Left ventricle myocardium inferior (tissue), 1 donor: ENCODE results near the gene EDEM2. TPM values are rescaled to one million over a fixed set of nuclear protein-coding genes. Genes with fewer than 3 reads are reported as not detected.
A peak's percentile ranks its signal among the peaks of the same experiment; 100 is the strongest.
"Not testable (repeated sequence)": the region's sequence is repeated elsewhere in the genome, so short reads cannot be mapped to it uniquely, and the experiment has no call there.

ENCODE experiments used
- DNase-seq: peaks from one replicate; pipeline ENCODE4 v3.0.0-alpha.2; 2020
- H3K27ac ChIP-seq: fragments of 200-600 bp; replicated peaks from 2 replicates; pipeline ENCODE4 v1.8.0; 2021
- H3K27me3 ChIP-seq: fragments of 200-600 bp; 2 replicates; pipeline ENCODE4 v1.8.0; 2021; ENCODE audit warnings: low read depth
- H3K36me3 ChIP-seq: fragments of 200-600 bp; 2 replicates; pipeline ENCODE4 v1.8.0; 2021
- H3K4me1 ChIP-seq: fragments of 200-600 bp; 2 replicates; pipeline ENCODE4 v1.8.0; 2021
- H3K4me3 ChIP-seq: fragments of 200-600 bp; 2 replicates; pipeline ENCODE4 v1.8.0; 2021; ENCODE audit warnings: mild to moderate bottlenecking, moderate library complexity
- H3K9me3 ChIP-seq: fragments of 200-600 bp; replicated peaks from 2 replicates; pipeline ENCODE4 v1.8.0; 2021
- CTCF ChIP-seq: fragments of 200-600 bp; IDR thresholded peaks from 2 replicates; pipeline ENCODE4 v1.8.0; 2021; ENCODE audit warnings: antibody characterized with exemption, mild to moderate bottlenecking, borderline replicate concordance
- intact Hi-C: fragments of 100-400 bp; cut with micrococcal nuclease; formaldehyde crosslinking; loops from one replicate; pipeline ENCODE4 v1.11.0; 2022
- total RNA-seq: library from RNA; stranded (reverse); fragmentation: NEBNext Ultra II Directional; extraction: Animal tissue kit (Norgen Biotek cat#: 25700); gene quantifications from one replicate; pipeline ENCODE4 v1.2.1, GENCODE V29; 2021
- donor health status: DM: no; HTN: yes; CAD: no; lungs with severe emphysema.

EDEM2 gene
- total RNA-seq, 1 donor from 2014 or later, result 10.4 TPM

DNA sequence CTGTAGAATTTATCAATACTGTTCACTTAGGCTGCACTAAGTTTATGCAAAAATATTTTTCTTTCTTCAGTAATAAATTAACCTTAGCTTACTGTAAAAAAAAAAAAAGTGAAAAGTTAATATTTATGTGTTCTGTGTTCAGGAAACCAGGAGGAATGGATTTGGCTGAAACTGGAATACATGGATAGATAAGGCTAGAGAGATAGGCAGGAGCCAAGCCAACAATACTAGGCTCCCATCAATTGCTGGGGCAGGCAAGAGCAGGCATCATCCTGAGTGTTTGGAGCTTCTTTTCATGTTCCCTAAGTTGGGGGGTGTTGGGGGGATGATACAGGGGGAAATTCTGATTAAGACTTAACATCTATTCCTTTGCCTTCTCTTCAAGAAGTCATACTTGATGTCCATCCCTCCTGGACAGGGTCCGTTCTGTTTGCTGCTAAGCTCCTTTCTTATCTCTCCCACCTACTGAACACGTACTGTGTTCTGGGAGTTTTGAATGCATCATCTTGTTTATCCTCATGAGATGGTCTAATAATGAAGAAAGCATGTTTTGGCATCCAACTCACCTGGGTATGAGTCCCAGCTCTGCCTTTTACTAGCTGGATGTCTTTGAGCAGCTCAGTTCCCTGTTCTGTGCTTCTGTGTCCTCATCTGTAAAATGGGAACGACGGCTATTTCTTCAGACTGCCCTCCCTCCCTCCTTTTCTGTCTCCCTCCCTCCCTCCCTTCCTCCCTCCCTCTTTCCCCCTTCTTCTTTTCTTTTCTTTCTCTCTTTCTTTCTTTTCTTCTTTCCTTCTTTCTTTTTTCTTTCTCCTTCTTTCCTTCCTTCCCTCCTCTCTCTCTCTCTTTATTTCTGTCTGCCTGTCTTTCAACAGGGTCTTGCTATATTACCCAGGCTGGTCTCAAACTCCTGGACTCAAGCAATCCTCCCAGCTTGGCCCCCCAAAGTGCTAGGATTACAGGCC, 18.4 kb upstream of the EDEM2 start:
- peaks cover 3% of the 10 kb centered on the region for H3K9me3 ChIP-seq
- H3K27ac ChIP-seq, result peak overlapping the region; percentile 68
- H3K27me3 ChIP-seq, result no peaks in the 10 kb centered on the region
- DNase-seq, result no peak
- H3K36me3 ChIP-seq, result no peaks in the 10 kb centered on the region
- intact Hi-C loops, result no loop called here
- no peak overlapping the region for H3K4me3 ChIP-seq
- no peak for TF ChIP-seq CTCF
- peaks cover 16% of the 10 kb centered on the region for H3K4me1 ChIP-seq

- intact Hi-C loops, H3K9me3 ChIP-seq, H3K4me3 ChIP-seq, H3K27me3 ChIP-seq, H3K27ac ChIP-seq, DNase-seq, H3K36me3 ChIP-seq: not testable (repeated sequence)
- peaks cover 16% of the 10 kb centered on the region for H3K4me1 ChIP-seq
These were observed 17.4 kb upstream of the EDEM2 start for GRCh38 chr20:35164531-35164930.

DNA sequence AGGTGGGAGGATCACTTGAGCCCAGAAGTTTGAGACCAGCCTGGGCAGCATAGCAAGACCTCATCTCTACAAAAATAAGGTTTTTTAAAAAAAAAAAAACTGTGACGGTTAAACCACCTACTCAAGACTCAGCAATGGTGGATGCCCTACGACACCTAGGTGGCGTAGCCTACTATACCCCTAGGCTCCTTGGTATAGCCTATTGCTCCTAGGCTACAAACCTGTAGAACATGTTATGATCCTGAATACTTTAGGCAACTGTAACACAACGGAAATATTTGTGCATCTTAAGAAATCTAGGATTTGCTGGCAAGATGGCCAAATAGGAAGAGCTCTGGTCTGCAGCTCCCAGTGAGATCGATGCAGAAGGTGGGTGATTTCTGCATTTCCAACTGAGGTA, 13.2 kb upstream of the EDEM2 start:
- H3K36me3 ChIP-seq, intact Hi-C loops, H3K27me3 ChIP-seq, H3K4me1 ChIP-seq, H3K27ac ChIP-seq, H3K9me3 ChIP-seq, H3K4me3 ChIP-seq, DNase-seq: not testable (repeated sequence)

GRCh38 chr20:35156978-35157377, 9.8 kb upstream of the EDEM2 start:
- intact Hi-C loops, result no loop called here
- no peak overlapping the region for H3K4me3 ChIP-seq
- no peaks in the 10 kb centered on the region for H3K27me3 ChIP-seq

GRCh38 chr20:35155936-35156335, 8.8 kb upstream of the EDEM2 start:
- Histone ChIP-seq H3K27ac (no peak overlapping the region), H3K36me3 (no peaks in the 10 kb centered on the region), H3K4me1 (peaks cover 10% of the 10 kb centered on the region), H3K4me3 (no peak overlapping the region), H3K27me3 (no peaks in the 10 kb centered on the region), H3K9me3 (no peaks in the 10 kb centered on the region)
- no peak for TF ChIP-seq CTCF
- intact Hi-C loops, result no loop called here
- no peak for DNase-seq

More at GRCh38 chr20:35156978-35157377, 9.8 kb upstream of the EDEM2 start:
- H3K36me3 ChIP-seq, result no peaks in the 10 kb centered on the region
- no peak for DNase-seq
- H3K4me1 ChIP-seq, result peaks cover 3% of the 10 kb centered on the region
- no peak for TF ChIP-seq CTCF
- H3K9me3 ChIP-seq, result no peaks in the 10 kb centered on the region
- H3K27ac ChIP-seq, result no peak overlapping the region

DNA sequence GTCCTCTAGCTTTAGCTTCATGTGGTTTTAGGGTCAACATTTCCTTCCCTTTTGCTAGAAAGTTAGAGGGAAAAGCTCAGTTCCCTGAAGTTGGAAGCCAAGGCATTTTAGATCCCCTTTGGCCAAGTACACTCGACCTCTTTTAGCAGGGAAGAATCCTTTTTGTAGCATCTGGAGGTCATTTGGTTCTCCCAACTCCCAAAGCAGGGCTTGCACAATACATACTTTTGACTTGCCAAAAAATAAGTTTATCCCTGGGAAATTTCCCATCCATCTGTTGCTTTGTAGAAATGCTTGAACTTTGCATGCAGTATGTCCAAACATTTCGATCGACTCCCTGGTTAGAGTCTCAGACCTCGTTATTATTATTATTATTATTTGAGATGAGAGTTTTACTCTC, 4.6 kb upstream of the EDEM2 start:
- H3K27me3 ChIP-seq, result no peaks in the 10 kb centered on the region
- DNase-seq, result no peak
- H3K27ac ChIP-seq, result peak overlapping the region; percentile 77
- intact Hi-C loops, result no loop called here
- H3K9me3 ChIP-seq, result no peaks in the 10 kb centered on the region
- H3K4me1 ChIP-seq, result peaks cover 29% of the 10 kb centered on the region
- H3K36me3 ChIP-seq, result no peaks in the 10 kb centered on the region
- no peak for TF ChIP-seq CTCF
- H3K4me3 ChIP-seq, result no peak overlapping the region
